Measurements from ENCODE around the gene TRIM14.

- TF ChIP-seq FOXA1 (IDR thresholded peaks at IDR 0.05) (no peak), BHLHE40 (IDR thresholded peaks at IDR 0.05; ENCODE audit: borderline replicate concordance) (no peak), ARNT (IDR thresholded peaks at IDR 0.05) (no peak), FOXK2 (IDR thresholded peaks at IDR 0.05) (no peak), TARDBP (IDR thresholded peaks at IDR 0.05) (no peak), ZNF384 (IDR thresholded peaks at IDR 0.05) (no peak), LEF1 (IDR thresholded peaks at IDR 0.05; ENCODE audit: borderline replicate concordance) (no peak), FOXM1 (IDR thresholded peaks at IDR 0.05; ENCODE audit: borderline replicate concordance) (no peak), SUZ12 (IDR thresholded peaks at IDR 0.05) (no peak), SP1 (IDR thresholded peaks at IDR 0.05) (no peak)
These were observed 11.1 kb downstream of the TRIM14 start for GRCh38 chr9:98107926-98108325.

All from HEK293T (cell line).